HepG2 (cell line): ENCODE results near the gene DMGDH. TPM values are rescaled to one million over a fixed set of nuclear protein-coding genes. Genes with fewer than 3 reads are reported as not detected.
A peak's percentile ranks its signal among the peaks of the same experiment; 100 is the strongest.

Experiments
- BRD4 ChIP-seq: sonication (generic); formaldehyde crosslinking; IDR thresholded peaks from 2 replicates; pipeline ENCODE4 v1.4.0; 2020; ENCODE audit warnings: missing genetic modification reagents
- CBX1 ChIP-seq: IDR thresholded peaks from one replicate; pipeline ENCODE4 v1.6.1; 2016; ENCODE audit warnings: antibody characterized with exemption, low read depth
- CREB1 ChIP-seq, 2 experiments: fragments of 450-650 bp in 1 of 2; IDR thresholded peaks; 2 replicates each; pipeline ENCODE4 v1.6.1; 2016 to 2017; ENCODE audit warnings: control low read depth in 1 of 2, mild to moderate bottlenecking in 1 of 2, missing compliant biosample characterization in 1 of 2, missing genetic modification characterization in 1 of 2
- EED ChIP-seq: sonication (generic); formaldehyde crosslinking; IDR thresholded peaks from 2 replicates; pipeline ENCODE4 v1.5.0; 2020; ENCODE audit warnings: mild to moderate bottlenecking, missing genetic modification reagents
- GTF3A ChIP-seq: sonication (generic); formaldehyde crosslinking; conservative IDR thresholded peaks from 2 replicates; pipeline ENCODE4 v1.4.0; 2020; ENCODE audit warnings: mild to moderate bottlenecking, missing genetic modification reagents
- PCBP1 ChIP-seq: fragments of 200-400 bp; formaldehyde crosslinking; IDR thresholded peaks from 2 replicates; pipeline ENCODE4 v1.6.1; 2017; ENCODE audit warnings: mild to moderate bottlenecking, low read depth, low read length, borderline replicate concordance
- PRPF4 ChIP-seq: fragments of 200-400 bp; formaldehyde crosslinking; IDR thresholded peaks from 2 replicates; pipeline ENCODE4 v1.6.1; 2016; ENCODE audit warnings: low read length, low read depth; ENCODE audit not compliant: poor library complexity, severe bottlenecking
- TBX3 ChIP-seq: fragments of 450-650 bp; IDR thresholded peaks from 2 replicates; pipeline ENCODE4 v1.6.1; 2017; ENCODE audit warnings: antibody characterized with exemption, mild to moderate bottlenecking, inconsistent platforms, borderline replicate concordance
- THYN1 ChIP-seq: sonication (generic); formaldehyde crosslinking; IDR thresholded peaks from 2 replicates; pipeline ENCODE4 v1.8.1; 2023; ENCODE audit warnings: low read depth, mild to moderate bottlenecking, moderate library complexity, missing genetic modification reagents, borderline replicate concordance
- ZKSCAN5 ChIP-seq: sonication (generic); formaldehyde crosslinking; IDR thresholded peaks from 2 replicates; pipeline ENCODE4 v1.5.1; 2020; ENCODE audit warnings: mild to moderate bottlenecking, missing genetic modification reagents
- ZNF263 ChIP-seq: sonication (generic); formaldehyde crosslinking; IDR thresholded peaks from 2 replicates; pipeline ENCODE4 v1.4.0; 2020; ENCODE audit warnings: missing genetic modification reagents
- ZNF546 ChIP-seq: sonication (generic); formaldehyde crosslinking; conservative IDR thresholded peaks from 2 replicates; pipeline ENCODE4 v1.8.1; 2023; ENCODE audit warnings: mild to moderate bottlenecking, missing genetic modification reagents
- ZSCAN20 ChIP-seq: sonication (generic); formaldehyde crosslinking; IDR thresholded peaks from 2 replicates; pipeline ENCODE4 v1.4.0; 2020; ENCODE audit warnings: missing genetic modification reagents, mild to moderate bottlenecking, borderline replicate concordance
- polyA plus RNA-seq, 8 experiments: library from polyadenylated mRNA; depleted of rRNA in 3 of 8; stranded (reverse) in 7 of 8; unstranded in 1 of 8; fragments of >200 nt; fragmentation: Illumina TruSeq in 4 of 8; extraction: Trizol in 4 of 8; gene quantifications; 2 replicates each; pipeline versions ENCODE4 v1.2.1 to v1.2.3, GENCODE V29; 2011 to 2016; ENCODE audit warnings: low read depth in 4 of 8, missing spikeins in 1 of 8, mixed read lengths in 1 of 8; ENCODE audit not compliant: insufficient read depth in 1 of 8
- total RNA-seq, 5 experiments: library from RNA; depleted of rRNA; stranded (reverse); fragments of >200 nt; fragmentation: Illumina TruSeq; extraction: Trizol; gene quantifications; 2 replicates each; pipeline ENCODE4 v1.2.3, GENCODE V29; 2016; ENCODE audit warnings: low read depth in 1 of 5
- TF ChIP-seq, protein P1 (sequence below), 2 experiments: fragments of 450-650 bp in 1 of 2; sonication (generic) in 1 of 2; formaldehyde crosslinking in 1 of 2; IDR thresholded peaks; 2 replicates each; pipeline versions ENCODE4 v1.6.1 to v1.8.0; 2016 to 2022; ENCODE audit warnings: antibody characterized with exemption in 1 of 2, mild to moderate bottlenecking in 1 of 2, missing genetic modification reagents in 1 of 2
- TF ChIP-seq, protein P2 (sequence below): sonication (generic); formaldehyde crosslinking; conservative IDR thresholded peaks from 2 replicates; pipeline ENCODE4 v1.8.0; 2022; ENCODE audit warnings: low read depth, missing genetic modification reagents
- TF ChIP-seq, protein P3 (sequence below): sonication (generic); formaldehyde crosslinking; IDR thresholded peaks from 2 replicates; pipeline ENCODE4 v1.5.1; 2020; ENCODE audit warnings: missing genetic modification reagents, mild to moderate bottlenecking, borderline replicate concordance

The DMGDH gene
- total and polyA plus RNA-seq, 2 of the 13 experiments (the other 11 are each of a cell fraction or from before 2014, with no cell fraction given), result 3.6 to 7.9 TPM

- TF ChIP-seq, protein P1, sequence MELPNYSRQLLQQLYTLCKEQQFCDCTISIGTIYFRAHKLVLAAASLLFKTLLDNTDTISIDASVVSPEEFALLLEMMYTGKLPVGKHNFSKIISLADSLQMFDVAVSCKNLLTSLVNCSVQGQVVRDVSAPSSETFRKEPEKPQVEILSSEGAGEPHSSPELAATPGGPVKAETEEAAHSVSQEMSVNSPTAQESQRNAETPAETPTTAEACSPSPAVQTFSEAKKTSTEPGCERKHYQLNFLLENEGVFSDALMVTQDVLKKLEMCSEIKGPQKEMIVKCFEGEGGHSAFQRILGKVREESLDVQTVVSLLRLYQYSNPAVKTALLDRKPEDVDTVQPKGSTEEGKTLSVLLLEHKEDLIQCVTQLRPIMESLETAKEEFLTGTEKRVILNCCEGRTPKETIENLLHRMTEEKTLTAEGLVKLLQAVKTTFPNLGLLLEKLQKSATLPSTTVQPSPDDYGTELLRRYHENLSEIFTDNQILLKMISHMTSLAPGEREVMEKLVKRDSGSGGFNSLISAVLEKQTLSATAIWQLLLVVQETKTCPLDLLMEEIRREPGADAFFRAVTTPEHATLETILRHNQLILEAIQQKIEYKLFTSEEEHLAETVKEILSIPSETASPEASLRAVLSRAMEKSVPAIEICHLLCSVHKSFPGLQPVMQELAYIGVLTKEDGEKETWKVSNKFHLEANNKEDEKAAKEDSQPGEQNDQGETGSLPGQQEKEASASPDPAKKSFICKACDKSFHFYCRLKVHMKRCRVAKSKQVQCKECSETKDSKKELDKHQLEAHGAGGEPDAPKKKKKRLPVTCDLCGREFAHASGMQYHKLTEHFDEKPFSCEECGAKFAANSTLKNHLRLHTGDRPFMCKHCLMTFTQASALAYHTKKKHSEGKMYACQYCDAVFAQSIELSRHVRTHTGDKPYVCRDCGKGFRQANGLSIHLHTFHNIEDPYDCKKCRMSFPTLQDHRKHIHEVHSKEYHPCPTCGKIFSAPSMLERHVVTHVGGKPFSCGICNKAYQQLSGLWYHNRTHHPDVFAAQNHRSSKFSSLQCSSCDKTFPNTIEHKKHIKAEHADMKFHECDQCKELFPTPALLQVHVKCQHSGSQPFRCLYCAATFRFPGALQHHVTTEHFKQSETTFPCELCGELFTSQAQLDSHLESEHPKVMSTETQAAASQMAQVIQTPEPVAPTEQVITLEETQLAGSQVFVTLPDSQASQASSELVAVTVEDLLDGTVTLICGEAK (IDR thresholded peaks at IDR 0.05), result no peak
- TF ChIP-seq, protein P1 (CRISPR knock-in tag; IDR thresholded peaks at IDR 0.05), result no peak
- TF ChIP-seq CREB1 (IDR thresholded peaks at IDR 0.05) (no peak), CREB1 (CRISPR knock-in tag; IDR thresholded peaks at IDR 0.05) (peak; percentile 26; the same call in 1 of the 2 replicates), ZKSCAN5 (no peak), PCBP1 (no peak), ZSCAN20 (CRISPR knock-in tag) (0 out of 2 replicates have a peak, but pooled peaks have one; percentile 46), EED (CRISPR knock-in tag) (no peak), TBX3 (no peak), ZNF263 (CRISPR knock-in tag) (no peak), ZNF546 (CRISPR knock-in tag) (no peak), THYN1 (CRISPR knock-in tag) (no peak), CBX1 (no peak), PRPF4 (no peak), BRD4 (CRISPR knock-in tag) (no peak), GTF3A (CRISPR knock-in tag) (no peak)
- TF ChIP-seq, protein P2, sequence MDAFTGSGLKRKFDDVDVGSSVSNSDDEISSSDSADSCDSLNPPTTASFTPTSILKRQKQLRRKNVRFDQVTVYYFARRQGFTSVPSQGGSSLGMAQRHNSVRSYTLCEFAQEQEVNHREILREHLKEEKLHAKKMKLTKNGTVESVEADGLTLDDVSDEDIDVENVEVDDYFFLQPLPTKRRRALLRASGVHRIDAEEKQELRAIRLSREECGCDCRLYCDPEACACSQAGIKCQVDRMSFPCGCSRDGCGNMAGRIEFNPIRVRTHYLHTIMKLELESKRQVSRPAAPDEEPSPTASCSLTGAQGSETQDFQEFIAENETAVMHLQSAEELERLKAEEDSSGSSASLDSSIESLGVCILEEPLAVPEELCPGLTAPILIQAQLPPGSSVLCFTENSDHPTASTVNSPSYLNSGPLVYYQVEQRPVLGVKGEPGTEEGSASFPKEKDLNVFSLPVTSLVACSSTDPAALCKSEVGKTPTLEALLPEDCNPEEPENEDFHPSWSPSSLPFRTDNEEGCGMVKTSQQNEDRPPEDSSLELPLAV (CRISPR knock-in tag), result no peak
- TF ChIP-seq, protein P3, sequence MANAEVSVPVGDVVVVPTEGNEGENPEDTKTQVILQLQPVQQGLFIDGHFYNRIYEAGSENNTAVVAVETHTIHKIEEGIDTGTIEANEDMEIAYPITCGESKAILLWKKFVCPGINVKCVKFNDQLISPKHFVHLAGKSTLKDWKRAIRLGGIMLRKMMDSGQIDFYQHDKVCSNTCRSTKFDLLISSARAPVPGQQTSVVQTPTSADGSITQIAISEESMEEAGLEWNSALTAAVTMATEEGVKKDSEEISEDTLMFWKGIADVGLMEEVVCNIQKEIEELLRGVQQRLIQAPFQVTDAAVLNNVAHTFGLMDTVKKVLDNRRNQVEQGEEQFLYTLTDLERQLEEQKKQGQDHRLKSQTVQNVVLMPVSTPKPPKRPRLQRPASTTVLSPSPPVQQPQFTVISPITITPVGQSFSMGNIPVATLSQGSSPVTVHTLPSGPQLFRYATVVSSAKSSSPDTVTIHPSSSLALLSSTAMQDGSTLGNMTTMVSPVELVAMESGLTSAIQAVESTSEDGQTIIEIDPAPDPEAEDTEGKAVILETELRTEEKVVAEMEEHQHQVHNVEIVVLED (CRISPR knock-in tag), result no peak
These were observed 38.6 kb downstream of the DMGDH start (continued) for GRCh38 chr5:79030663-79031484.
